Retinal pigment epithelial cell (primary cell): ENCODE results near the gene AQP12B.

Source experiments
- DNase-seq: peaks from one replicate; pipeline ENCODE4 v3.0.0-alpha.2; 2010; ENCODE audit warnings: low read depth
- H3K4me3 ChIP-seq: 2 replicates; pipeline ENCODE4 v1.5.1; 2011; ENCODE audit warnings: mild to moderate bottlenecking, low read length, control low read depth, moderate library complexity
- CTCF ChIP-seq: conservative IDR thresholded peaks from 2 replicates; pipeline ENCODE4 v1.5.1; 2011; ENCODE audit warnings: low read depth, low read length, control low read depth, inconsistent platforms

AQP12B gene

GRCh38 chr2:240631548-240632305 is 51.0 kb downstream of the AQP12B start:
- H3K4me3 ChIP-seq: no peak overlapping the region
- no peak for TF ChIP-seq CTCF
- no peak for DNase-seq

GRCh38 chr2:240630771-240631547 is 51.7 kb downstream of the AQP12B start:
- no peak for TF ChIP-seq CTCF
- no peak for DNase-seq
- no peak overlapping the region for H3K4me3 ChIP-seq

GRCh38 chr2:240629968-240630770 is 52.5 kb downstream of the AQP12B start:
- no peak for DNase-seq
- no peak for TF ChIP-seq CTCF

GRCh38 chr2:240629619-240629967 is 53.1 kb downstream of the AQP12B start:
- no peak overlapping the region for H3K4me3 ChIP-seq
- TF ChIP-seq CTCF: no peak
- no peak for DNase-seq

More at GRCh38 chr2:240629968-240630770, 52.5 kb downstream of the AQP12B start:
- H3K4me3 ChIP-seq: no peak overlapping the region

- no peak for TF ChIP-seq CTCF
- no peak for DNase-seq
- no peak overlapping the region for H3K4me3 ChIP-seq
Observed at GRCh38 chr2:240628808-240629618, 53.7 kb downstream of the AQP12B start.

- H3K4me3 ChIP-seq: no peak overlapping the region
- no peak for DNase-seq
- no peak for TF ChIP-seq CTCF
Observed at GRCh38 chr2:240628507-240628807, 54.2 kb downstream of the AQP12B start.
